Stimulated activated CD8-positive, alpha-beta memory T cell treated with anti-CD3 and anti-CD28 coated beads, Interleukin-12 subunit alpha, Interleukin-12 subunit beta, amount 100 ng/mL, for 24 hours (primary cell): Measurements from ENCODE around the gene IL2RA.
A peak's percentile ranks its signal among the peaks of the same experiment; 100 is the strongest.
"Not testable (repeated sequence)": the region's sequence is repeated elsewhere in the genome, so short reads cannot be mapped to it uniquely, and the experiment has no call there.

Experiments used
- DNase-seq: peaks from one replicate; pipeline ENCODE4 v3.0.0-alpha.2; 2020; ENCODE audit errors: extremely low read depth

Gene IL2RA

GRCh38 chr10:6062101-6062771 lies at the start of gene IL2RA:
Gene IL2RA, minus strand, starts transcription at chr10:6062367. Its CDS starts 216 bp downstream, at chr10:6062151.
- no peak for DNase-seq

- no peak for DNase-seq
These were observed 48.0 kb upstream of the IL2RA start for GRCh38 chr10:6110136-6110535.

- DNase-seq, result no peak
These were observed 47.2 kb upstream of the IL2RA start for GRCh38 chr10:6109444-6109775.

- DNase-seq, result no peak
These were observed 46.7 kb upstream of the IL2RA start for GRCh38 chr10:6108631-6109443.

GRCh38 chr10:6108072-6108471 lies 45.9 kb upstream of the IL2RA start:
- no peak for DNase-seq

- not testable (repeated sequence) for DNase-seq
These were observed 45.4 kb upstream of the IL2RA start for GRCh38 chr10:6107616-6108015.

- DNase-seq, result no peak
These were observed 41.4 kb upstream of the IL2RA start for GRCh38 chr10:6103591-6103990.

GRCh38 chr10:6102128-6102527 lies 40.0 kb upstream of the IL2RA start:
- no peak for DNase-seq

GRCh38 chr10:6101181-6101580 lies 39.0 kb upstream of the IL2RA start:
- DNase-seq, result no peak

GRCh38 chr10:6100370-6100769 lies 38.2 kb upstream of the IL2RA start:
- no peak for DNase-seq

GRCh38 chr10:6098156-6098555 lies 36.0 kb upstream of the IL2RA start:
- DNase-seq, result no peak

- no peak for DNase-seq
These were observed 34.9 kb upstream of the IL2RA start for GRCh38 chr10:6097063-6097462.

GRCh38 chr10:6095810-6096570 lies 33.8 kb upstream of the IL2RA start:
- DNase-seq, result no peak

- DNase-seq, result no peak
These were observed 30.6 kb upstream of the IL2RA start for GRCh38 chr10:6092731-6093130.

- no peak for DNase-seq
These were observed 29.5 kb upstream of the IL2RA start for GRCh38 chr10:6091630-6092029.

GRCh38 chr10:6089334-6090219 lies 27.4 kb upstream of the IL2RA start:
- DNase-seq, result no peak

GRCh38 chr10:6088721-6089333 lies 26.7 kb upstream of the IL2RA start, which contains the start of gene RBM17:
Gene RBM17, plus strand, starts transcription at chr10:6089034. Its CDS starts 8,032 bp downstream, at chr10:6097066.
- peak; percentile 83 for DNase-seq

- peak; percentile 69 for DNase-seq
These were observed 24.4 kb upstream of the IL2RA start for GRCh38 chr10:6086375-6087233.

GRCh38 chr10:6083523-6084475 lies 21.6 kb upstream of the IL2RA start:
- DNase-seq, result no peak
